Gastroesophageal sphincter (tissue), 4 donors: ENCODE data around the gene PTPRD. TPM values are rescaled to one million over a fixed set of nuclear protein-coding genes. Genes with fewer than 3 reads are reported as not detected.

ENCODE experiments used
- ATAC-seq: fragments of 150-250 bp; one replicate; pipeline ENCODE4 v1.9.1; 2016; ENCODE audit warnings: mild to moderate bottlenecking, moderate library complexity
- H3K27ac ChIP-seq, 4 donors: fragments of 200-600 bp; sonication (generic) in 3 of 4; 1 replicate in 3 of 4; 2 replicates in 1 of 4; pipeline ENCODE4 v1.5.1; 2016 to 2019
- H3K27me3 ChIP-seq: fragments of 200-600 bp; sonication (generic); one replicate; pipeline ENCODE4 v1.5.1; 2019
- H3K36me3 ChIP-seq, 2 donors: fragments of 200-600 bp; sonication (generic); one replicate each; pipeline ENCODE4 v1.5.1; 2019; ENCODE audit warnings: control low read depth in 1 of 2
- H3K4me1 ChIP-seq, 3 donors: fragments of 200-600 bp; sonication (generic); 1 replicate in 2 of 3; 2 replicates in 1 of 3; pipeline ENCODE4 v1.5.1; 2016 to 2019; ENCODE audit warnings: control low read depth in 2 of 3
- H3K4me3 ChIP-seq, 2 donors: fragments of 200-600 bp; sonication (generic); one replicate each; pipeline ENCODE4 v1.5.1; 2019; ENCODE audit warnings: mild to moderate bottlenecking in 1 of 2, moderate library complexity in 1 of 2
- H3K9me3 ChIP-seq, 3 donors: fragments of 200-600 bp; sonication (generic); one replicate each; pipeline ENCODE4 v1.5.1; 2017 to 2019; ENCODE audit warnings: control low read depth in 2 of 3
- CTCF ChIP-seq, 4 experiments: fragments of 200-600 bp in 2 of 4; fragments of 450-650 bp in 2 of 4; sonication (generic) in 1 of 4; IDR thresholded peaks; one replicate each; pipeline ENCODE4 v1.5.1; 2017 to 2019; ENCODE audit warnings: antibody characterized with exemption in 4 of 4, mild to moderate bottlenecking in 2 of 4, moderate library complexity in 2 of 4
- EP300 ChIP-seq: sonication (generic); formaldehyde crosslinking; IDR thresholded peaks from one replicate; pipeline ENCODE4 v1.6.1; 2017; ENCODE audit warnings: antibody characterized with exemption, mild to moderate bottlenecking
- POLR2A ChIP-seq, 2 donors: fragments of 450-650 bp; IDR thresholded peaks; one replicate each; pipeline ENCODE4 v1.6.1; 2017; ENCODE audit warnings: antibody characterized with exemption in 2 of 2, mild to moderate bottlenecking in 2 of 2, moderate library complexity in 1 of 2
- POLR2AphosphoS5 ChIP-seq: sonication (generic); formaldehyde crosslinking; IDR thresholded peaks from one replicate; pipeline ENCODE4 v1.6.1; 2017; ENCODE audit warnings: antibody characterized with exemption
- WGBS, 2 donors: methylation state at CpG; one replicate each; pipeline ENCODE4 v1.1.5; 2018; ENCODE audit warnings: low coverage in 1 of 2; 5-methylcytosine and 5-hydroxymethylcytosine counted together
- total RNA-seq, 4 donors: library from RNA; depleted of rRNA; stranded (reverse); fragments of >200 nt; gene quantifications; one replicate each; pipeline ENCODE4 v1.1.0, GENCODE V29; 2016

The PTPRD gene
- total RNA-seq, 4 donors from 2014 or later = 3.5 to 53.9 (median 15.8) TPM

DNA sequence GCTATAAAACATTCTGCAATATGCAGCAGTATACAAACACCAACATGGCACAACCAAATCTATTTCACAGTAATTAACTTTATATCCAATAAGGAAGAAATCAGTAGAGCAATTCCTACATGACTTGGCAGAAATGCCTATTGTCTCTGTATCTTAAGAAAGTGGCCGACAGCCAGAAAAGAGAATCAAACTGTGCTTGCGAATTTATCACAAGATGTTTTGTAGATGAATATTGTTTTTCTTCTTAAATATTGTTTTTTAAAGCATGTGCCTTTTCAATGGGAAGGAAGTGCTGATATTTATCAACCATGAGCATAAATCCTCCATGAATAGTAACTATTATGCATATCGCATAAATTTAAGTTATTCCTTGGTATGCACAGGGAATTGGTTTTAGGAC is 2311.5 kb downstream of the PTPRD start:
- no peaks in the 10 kb centered on the region for H3K36me3 ChIP-seq
- no peak overlapping the region for H3K27ac ChIP-seq
- H3K9me3 ChIP-seq = peaks cover 0 to 9% (median 0%) of the 10 kb centered on the region in 3 donors
- TF ChIP-seq POLR2A (IDR thresholded peaks at IDR 0.05) (no peak), CTCF (IDR thresholded peaks at IDR 0.05) (no peak), POLR2AphosphoS5 (no peak), EP300 (no peak)
- no peaks in the 10 kb centered on the region for H3K4me1 ChIP-seq
- no peak overlapping the region for H3K4me3 ChIP-seq
- 76 to 81% methylated on average over 3 of the region's 3 CpGs for WGBS, 2 donors
- no peaks in the 10 kb centered on the region for H3K27me3 ChIP-seq
- no peak for ATAC-seq

DNA sequence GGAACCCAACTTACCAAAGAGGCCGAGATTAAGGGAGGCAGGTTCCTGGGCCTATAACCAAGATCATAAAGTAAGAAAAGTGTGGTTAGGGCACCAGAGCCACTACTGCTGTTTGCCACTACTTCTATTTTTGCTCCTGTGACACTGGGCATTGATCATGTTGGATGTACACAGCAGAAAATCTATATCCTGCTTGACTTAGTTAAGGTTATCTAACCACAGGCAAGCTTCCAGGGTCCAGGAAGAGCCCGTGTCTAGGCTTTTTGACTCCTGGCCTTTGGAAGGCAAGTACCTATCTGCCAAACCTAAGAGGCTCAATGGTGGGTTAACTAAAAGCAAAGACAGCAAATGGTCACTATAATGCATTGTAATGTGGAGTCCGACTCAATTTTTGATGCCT is 2315.8 kb downstream of the PTPRD start:
- H3K4me3 ChIP-seq = no peak overlapping the region
- no peaks in the 10 kb centered on the region for H3K27me3 ChIP-seq
- H3K36me3 ChIP-seq = no peaks in the 10 kb centered on the region
- TF ChIP-seq POLR2AphosphoS5 = no peak
- no peak for TF ChIP-seq EP300
- no peak for TF ChIP-seq POLR2A (IDR thresholded peaks at IDR 0.05)
- no peak for TF ChIP-seq CTCF (IDR thresholded peaks at IDR 0.05)
- no peak for ATAC-seq
- no peaks in the 10 kb centered on the region for H3K9me3 ChIP-seq
- 83 to 88% methylated on average over 1 to 2 of the region's 3 CpGs for WGBS, 2 donors
- H3K27ac ChIP-seq = no peak overlapping the region
- no peaks in the 10 kb centered on the region for H3K4me1 ChIP-seq

DNA sequence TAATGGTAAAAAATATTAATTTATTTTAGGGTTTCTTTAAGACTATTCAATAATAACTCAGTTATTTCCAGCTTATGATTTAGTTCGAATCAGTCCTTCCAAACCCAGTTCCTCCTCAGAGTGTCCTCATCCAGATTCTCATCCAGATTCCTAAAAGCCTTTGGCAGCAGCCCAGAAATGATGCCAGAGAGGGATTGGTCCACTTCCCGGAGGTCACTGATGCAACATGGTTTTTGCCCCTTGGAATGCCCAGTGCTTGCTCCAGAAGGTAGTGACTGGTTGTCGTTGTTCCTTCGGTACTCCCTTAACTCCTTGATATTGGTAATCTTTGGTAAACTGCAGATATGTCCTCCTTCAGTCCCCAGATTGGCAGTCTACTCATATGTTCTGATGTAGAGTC is 2320.1 kb downstream of the PTPRD start:
- TF ChIP-seq CTCF (IDR thresholded peaks at IDR 0.05) = no peak
- TF ChIP-seq EP300 = no peak
- no peak for TF ChIP-seq POLR2A (IDR thresholded peaks at IDR 0.05)
- no peak for TF ChIP-seq POLR2AphosphoS5
- ATAC-seq = no peak

GRCh38 chr9:8289681-8290080 is 2323.1 kb downstream of the PTPRD start:
- no peaks in the 10 kb centered on the region for H3K27me3 ChIP-seq
- H3K4me1 ChIP-seq = no peaks in the 10 kb centered on the region
- H3K4me3 ChIP-seq = no peak overlapping the region
- no peaks in the 10 kb centered on the region for H3K9me3 ChIP-seq
- no peak overlapping the region for H3K27ac ChIP-seq
- no peak for TF ChIP-seq EP300
- TF ChIP-seq POLR2AphosphoS5 = no peak
- no peak for TF ChIP-seq CTCF (IDR thresholded peaks at IDR 0.05)
- no peak for TF ChIP-seq POLR2A (IDR thresholded peaks at IDR 0.05)
- no peaks in the 10 kb centered on the region for H3K36me3 ChIP-seq
- WGBS, 2 donors = 35 to 56% methylated on average over 1 to 2 of the region's 2 CpGs
- no peak for ATAC-seq

More for the DNA sequence above, 2320.1 kb downstream of the PTPRD start:
- H3K4me3 ChIP-seq = no peak overlapping the region
- no peaks in the 10 kb centered on the region for H3K9me3 ChIP-seq
- no peaks in the 10 kb centered on the region for H3K27me3 ChIP-seq
- H3K27ac ChIP-seq = no peak overlapping the region
- H3K36me3 ChIP-seq = no peaks in the 10 kb centered on the region
- no peaks in the 10 kb centered on the region for H3K4me1 ChIP-seq
- 86% methylated on average over 4 of the region's 4 CpGs; no CpG with 5 or more reads in 1 of the 2 donors for WGBS, 2 donors

DNA sequence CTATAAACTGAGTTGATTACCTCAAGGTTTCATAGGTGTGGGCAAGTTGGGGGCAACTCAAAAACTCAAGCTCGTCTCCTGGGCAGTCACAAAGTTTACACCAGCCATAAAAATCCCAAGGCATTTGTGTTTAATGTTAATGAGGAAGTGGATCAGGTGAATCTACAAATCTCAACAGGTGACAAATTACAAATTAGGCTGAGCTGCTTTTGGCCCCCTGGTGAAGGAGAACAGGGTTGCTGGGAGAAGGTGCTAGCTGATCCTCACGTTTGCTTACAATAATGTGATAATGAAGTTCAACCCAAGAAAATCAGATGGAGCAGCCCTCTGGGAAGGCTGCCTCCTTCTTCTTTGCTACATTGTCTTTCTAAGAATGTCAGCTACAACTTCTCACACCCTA is 2324.8 kb downstream of the PTPRD start:
- Histone ChIP-seq H3K27ac (no peak overlapping the region), H3K4me1 (no peaks in the 10 kb centered on the region), H3K9me3 (no peaks in the 10 kb centered on the region), H3K27me3 (no peaks in the 10 kb centered on the region), H3K4me3 (no peak overlapping the region), H3K36me3 (no peaks in the 10 kb centered on the region)
- 71 to 84% methylated on average over 2 of the region's 2 CpGs for WGBS, 2 donors
- no peak for TF ChIP-seq CTCF (IDR thresholded peaks at IDR 0.05)
- no peak for TF ChIP-seq POLR2AphosphoS5
- TF ChIP-seq POLR2A (IDR thresholded peaks at IDR 0.05) = no peak
- TF ChIP-seq EP300 = no peak
- ATAC-seq = no peak
